Fibroblast of gingiva (primary cell): ENCODE results near the gene AKTIP.
"Not testable (repeated sequence)": the region's sequence is repeated elsewhere in the genome, so short reads cannot be mapped to it uniquely, and the experiment has no call there.

ENCODE experiments used
- DNase-seq: peaks from one replicate; pipeline ENCODE4 v3.0.0-alpha.2; 2011; ENCODE audit warnings: low read depth

The AKTIP gene

GRCh38 chr16:53502331-53503269 lies at the start of gene AKTIP:
TSS of gene AKTIP (minus strand) at chr16:53503209. CDS start at chr16:53500259, 2,950 bp downstream.
- DNase-seq, result peak; percentile 48

- DNase-seq, result peak; percentile 85
Measured at GRCh38 chr16:53549970-53550690, 47.1 kb upstream of the AKTIP start.

- no peak for DNase-seq
Measured at GRCh38 chr16:53546988-53547391, 44.0 kb upstream of the AKTIP start.

GRCh38 chr16:53545433-53545832 lies 42.4 kb upstream of the AKTIP start:
- no peak for DNase-seq

DNA sequence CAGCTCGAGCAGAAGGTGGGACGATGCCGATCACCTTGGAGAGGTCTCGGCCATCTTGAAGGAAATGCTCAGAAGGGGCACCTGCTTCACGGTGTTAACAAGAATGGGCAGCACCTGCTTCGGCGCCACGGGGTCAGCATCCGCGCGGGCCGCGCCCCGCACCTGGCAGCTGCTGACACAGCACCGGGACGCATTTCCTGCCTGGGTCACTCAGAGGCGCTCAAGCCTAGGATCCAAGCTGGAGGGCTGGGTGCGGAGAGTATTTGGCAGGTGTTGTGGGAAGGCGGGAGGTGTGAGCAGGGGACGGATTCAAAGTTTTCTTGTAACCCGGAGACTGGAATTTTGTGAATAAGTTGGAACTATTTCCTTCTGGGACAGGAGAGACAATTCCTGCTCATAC lies 39.3 kb upstream of the AKTIP start:
- no peak for DNase-seq

DNA sequence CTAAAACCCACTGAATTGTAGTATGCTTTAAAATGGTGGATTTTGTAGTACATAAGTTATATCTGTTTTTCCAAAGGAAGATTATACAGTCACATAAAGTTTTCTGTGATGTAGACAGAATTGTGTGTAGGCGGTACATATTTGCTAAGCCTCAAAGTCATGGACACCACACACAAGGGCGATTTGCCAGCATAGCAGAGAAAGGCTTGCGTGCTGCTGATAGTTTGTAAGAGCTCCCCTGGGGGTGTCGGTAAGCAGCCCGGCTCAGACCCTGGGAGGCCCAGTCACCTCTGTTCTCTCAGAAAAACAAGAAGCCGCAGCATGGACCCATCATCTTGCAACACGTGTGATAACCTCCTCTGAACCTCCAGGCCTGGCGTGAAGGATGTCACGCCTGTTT lies 38.3 kb upstream of the AKTIP start:
- no peak for DNase-seq

- DNase-seq, result not testable (repeated sequence)
Measured at GRCh38 chr16:53539759-53540718, 37.0 kb upstream of the AKTIP start.

- DNase-seq, result not testable (repeated sequence)
Measured at GRCh38 chr16:53539346-53539745, 36.3 kb upstream of the AKTIP start.

DNA sequence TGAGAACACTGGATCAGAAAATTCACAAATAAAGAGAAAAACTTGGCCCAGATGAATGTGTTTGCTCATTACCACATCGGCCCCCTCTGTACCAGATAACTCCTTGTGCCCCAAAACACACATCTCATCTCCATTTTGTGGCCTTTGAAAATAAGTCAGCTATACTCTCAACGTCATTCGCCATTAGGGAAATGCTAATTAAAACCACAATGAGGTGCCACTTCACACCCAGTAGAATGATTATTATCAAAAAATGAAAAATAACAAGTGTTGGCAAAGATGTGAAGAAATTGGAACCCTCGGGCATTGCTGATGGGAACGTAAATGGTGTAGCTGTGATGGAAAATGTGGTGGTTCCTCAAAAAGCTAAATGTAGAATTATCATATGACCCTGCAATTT lies 34.6 kb upstream of the AKTIP start:
- no peak for DNase-seq

DNA sequence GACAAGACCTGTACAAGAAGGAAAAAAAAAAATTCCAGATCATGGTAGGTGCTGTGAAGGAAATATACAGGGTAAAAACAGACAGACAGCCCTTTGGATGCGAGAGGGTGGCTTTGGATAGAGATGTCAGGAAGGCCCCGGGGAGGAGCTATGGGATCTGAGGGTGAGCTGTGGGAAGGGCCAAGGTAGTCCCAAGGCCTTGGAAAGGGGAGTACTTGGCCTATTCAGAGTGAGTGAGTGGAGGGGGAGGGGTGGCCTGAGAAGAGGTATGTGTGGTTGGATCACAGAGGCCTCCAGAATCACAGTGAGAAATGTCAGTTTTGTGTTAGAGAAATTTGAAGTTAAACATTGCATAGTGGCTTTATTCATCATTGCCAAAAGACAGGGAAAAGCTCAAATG lies 31.2 kb upstream of the AKTIP start:
- DNase-seq, result no peak

DNA sequence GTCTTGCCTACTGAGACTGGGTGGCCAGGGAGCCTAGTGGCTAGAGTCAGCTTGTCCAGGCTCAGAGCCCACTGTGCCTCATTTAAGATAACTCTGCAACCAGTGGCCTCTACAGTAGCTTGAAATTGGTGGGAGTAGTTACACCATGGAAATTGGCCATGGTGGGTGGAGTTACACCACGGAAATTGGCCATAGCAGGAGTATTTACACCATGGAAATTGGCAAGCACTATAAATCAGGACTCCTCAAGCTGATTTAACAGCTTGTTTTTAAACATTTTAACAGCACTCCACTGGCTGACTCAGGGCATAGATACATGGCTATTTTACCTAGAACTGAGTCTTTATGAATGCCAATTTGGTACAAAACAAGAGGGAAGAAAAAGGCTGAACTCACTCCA lies 27.7 kb upstream of the AKTIP start:
- DNase-seq, result no peak

- no peak for DNase-seq
Measured at GRCh38 chr16:53530046-53530445, 27.0 kb upstream of the AKTIP start.

DNA sequence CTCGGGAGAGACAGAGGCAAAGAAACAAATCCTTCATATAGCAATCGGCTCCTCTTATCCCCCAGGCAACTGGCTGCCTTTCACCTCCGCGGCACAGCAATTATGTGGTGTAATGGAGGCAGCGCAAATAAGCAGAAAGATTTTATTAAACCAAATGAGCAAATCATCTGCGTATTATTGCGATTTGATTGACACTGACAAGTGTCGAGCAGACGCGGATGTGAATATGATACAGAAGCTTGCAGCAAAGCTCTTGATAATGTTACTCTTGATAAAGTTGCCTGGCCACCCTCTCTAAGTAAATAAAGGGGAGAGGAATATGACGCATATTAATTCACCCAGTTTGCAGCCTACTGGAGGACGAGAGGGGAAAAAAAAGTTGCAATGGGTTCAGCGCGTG lies 26.5 kb upstream of the AKTIP start:
- no peak for DNase-seq

- DNase-seq, result no peak
Measured at GRCh38 chr16:53528797-53529196, 25.8 kb upstream of the AKTIP start.

- DNase-seq, result no peak
Measured at GRCh38 chr16:53523971-53524548, 21.1 kb upstream of the AKTIP start.

DNA sequence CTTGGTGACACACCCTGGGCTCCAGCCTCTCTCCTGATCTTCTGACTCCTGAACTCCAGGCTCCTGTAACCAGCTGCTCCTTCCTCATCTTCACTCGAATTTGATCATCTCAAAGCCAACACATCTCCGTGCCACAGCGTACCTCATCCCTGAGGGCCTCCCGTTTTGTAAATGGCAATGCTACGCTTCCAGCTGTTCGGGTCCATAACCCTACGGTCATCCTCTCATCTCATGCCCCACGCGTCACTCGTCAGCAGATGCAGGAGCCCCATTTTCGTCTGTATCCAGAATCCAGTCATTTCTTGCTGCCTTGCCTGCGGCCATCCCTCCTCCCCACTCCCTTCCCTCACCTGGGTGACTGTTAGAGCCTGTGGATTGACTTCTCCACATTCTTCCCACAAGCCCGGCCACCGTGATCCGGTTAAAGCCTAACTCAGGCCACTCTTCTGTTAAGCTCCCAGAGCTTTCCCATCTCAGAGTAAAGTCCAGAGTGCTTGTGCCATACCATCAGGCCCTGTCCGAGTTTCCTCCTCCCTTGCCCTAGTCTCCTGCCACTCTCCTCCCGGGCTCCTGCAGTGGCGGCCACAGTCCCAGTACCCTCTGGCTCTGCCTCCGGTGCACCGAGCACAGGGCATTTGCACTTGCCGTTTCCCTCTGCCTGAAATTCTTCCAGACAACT lies 20.3 kb upstream of the AKTIP start:
- no peak for DNase-seq

- DNase-seq, result no peak
Measured at GRCh38 chr16:53519417-53520091, 16.5 kb upstream of the AKTIP start.

GRCh38 chr16:53518550-53519416 lies 15.8 kb upstream of the AKTIP start:
- DNase-seq, result no peak

DNA sequence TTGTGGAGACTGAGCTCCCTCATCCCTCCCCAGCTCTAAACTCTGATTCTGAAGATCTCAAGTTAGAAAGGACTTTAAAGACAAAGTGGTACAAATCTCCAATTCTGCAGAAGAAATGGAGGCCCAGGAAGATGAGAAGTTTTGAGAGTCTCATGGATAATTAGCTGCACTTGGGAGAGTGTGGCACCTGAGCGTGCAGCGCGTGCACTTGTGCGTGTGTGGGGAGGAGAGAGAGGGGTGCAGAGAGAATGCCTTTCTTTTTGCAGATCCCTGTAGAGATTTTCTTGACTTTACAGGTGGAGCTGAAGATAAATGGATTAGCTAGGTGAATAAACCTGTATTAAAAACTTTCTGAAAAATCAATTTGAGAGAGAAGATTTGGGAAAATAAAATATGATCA lies 14.8 kb upstream of the AKTIP start:
- DNase-seq, result no peak

DNA sequence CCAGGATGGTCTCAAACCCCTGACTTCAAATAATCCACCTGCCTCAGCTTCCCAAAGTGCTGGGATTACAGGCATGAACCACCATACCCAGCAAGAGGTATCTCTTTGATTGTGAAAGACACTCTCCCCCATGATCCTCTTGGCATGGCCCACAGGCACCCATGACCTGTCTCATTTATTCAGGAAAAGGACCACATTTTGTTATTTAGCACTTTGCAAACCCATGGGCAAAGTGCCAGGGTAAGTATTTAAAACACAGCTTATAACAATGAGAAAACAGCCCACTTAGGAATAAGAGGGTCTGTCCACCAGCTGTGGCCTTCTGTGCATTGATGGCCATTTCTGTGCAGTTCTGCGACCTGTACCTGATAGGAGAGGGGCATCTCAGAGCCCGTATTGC lies 12.8 kb upstream of the AKTIP start:
- no peak for DNase-seq
